Omental fat pad (tissue), 4 donors: ENCODE measurements around the gene PLEKHN1. TPM values are rescaled to one million over a fixed set of nuclear protein-coding genes. Genes with fewer than 3 reads are reported as not detected.

ENCODE experiments used
- ATAC-seq: fragments of 150-250 bp; one replicate; pipeline ENCODE4 v1.9.1; 2016; ENCODE audit warnings: mild to moderate bottlenecking, moderate library complexity; ENCODE audit not compliant: low FRiP score
- DNase-seq: peaks from one replicate; pipeline ENCODE4 v3.0.0-alpha.2; 2019; ENCODE audit warnings: low spot score
- total RNA-seq, 4 donors: library from RNA; depleted of rRNA; stranded (reverse); fragments of >200 nt; gene quantifications; one replicate each; pipeline ENCODE4 v1.1.0, GENCODE V29; 2016
- TF ChIP-seq, protein P1 (sequence below), 3 donors: fragments of 450-650 bp; IDR thresholded peaks; one replicate each; pipeline ENCODE4 v1.5.1; 2016 to 2017; ENCODE audit warnings: antibody characterized with exemption in 3 of 3, mild to moderate bottlenecking in 3 of 3, moderate library complexity in 2 of 3

The PLEKHN1 gene
- total RNA-seq, 4 donors from 2014 or later: 0.19 to 0.48 (median 0.25) TPM; not detected in 1

DNA sequence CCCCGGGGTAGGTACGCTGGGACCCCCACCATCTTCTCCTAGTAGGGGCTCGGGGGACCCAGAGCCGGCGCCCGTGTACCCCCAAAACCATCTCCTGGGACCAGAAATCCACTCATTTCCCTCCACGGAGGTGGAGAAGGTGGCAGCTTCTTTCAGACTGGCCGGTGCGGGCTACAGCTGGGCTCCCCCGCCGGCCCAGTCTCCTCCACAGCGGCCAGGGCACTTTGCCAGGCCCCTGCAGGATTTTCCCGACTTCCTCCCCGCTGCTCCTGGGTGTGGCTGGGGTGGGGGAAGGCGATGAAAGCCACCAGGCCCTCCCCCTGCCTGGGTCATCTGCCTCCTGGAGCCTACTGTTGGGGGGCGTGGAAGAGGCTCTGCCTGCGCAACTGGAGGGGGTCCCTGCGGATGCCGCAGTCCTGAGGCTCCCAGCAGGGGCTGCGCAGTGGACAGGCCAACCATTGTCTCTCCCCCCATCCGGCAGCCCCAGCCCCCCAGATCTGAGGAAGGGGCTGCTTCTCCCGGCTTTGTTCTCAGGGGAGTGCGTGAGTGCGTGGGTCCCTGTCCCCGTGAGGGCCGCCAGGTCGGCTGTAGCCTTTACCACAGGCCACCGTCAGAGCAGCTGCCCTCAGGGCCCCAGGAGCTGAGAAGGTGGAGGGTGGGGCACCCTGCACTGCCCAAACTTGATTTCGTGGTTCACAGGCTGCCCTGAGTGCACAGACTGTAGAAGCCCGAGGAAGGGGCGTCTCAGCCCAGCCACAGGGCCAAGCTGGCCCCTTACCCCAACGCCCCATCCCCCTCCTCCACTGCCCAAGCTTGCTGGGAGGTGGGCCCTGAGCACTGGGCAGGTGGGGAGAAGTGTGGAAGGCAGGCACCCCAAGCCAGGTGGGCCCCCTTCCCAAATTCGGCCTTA is 55.0 kb downstream of the PLEKHN1 start:
- TF ChIP-seq, protein P1, sequence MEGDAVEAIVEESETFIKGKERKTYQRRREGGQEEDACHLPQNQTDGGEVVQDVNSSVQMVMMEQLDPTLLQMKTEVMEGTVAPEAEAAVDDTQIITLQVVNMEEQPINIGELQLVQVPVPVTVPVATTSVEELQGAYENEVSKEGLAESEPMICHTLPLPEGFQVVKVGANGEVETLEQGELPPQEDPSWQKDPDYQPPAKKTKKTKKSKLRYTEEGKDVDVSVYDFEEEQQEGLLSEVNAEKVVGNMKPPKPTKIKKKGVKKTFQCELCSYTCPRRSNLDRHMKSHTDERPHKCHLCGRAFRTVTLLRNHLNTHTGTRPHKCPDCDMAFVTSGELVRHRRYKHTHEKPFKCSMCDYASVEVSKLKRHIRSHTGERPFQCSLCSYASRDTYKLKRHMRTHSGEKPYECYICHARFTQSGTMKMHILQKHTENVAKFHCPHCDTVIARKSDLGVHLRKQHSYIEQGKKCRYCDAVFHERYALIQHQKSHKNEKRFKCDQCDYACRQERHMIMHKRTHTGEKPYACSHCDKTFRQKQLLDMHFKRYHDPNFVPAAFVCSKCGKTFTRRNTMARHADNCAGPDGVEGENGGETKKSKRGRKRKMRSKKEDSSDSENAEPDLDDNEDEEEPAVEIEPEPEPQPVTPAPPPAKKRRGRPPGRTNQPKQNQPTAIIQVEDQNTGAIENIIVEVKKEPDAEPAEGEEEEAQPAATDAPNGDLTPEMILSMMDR (IDR thresholded peaks at IDR 0.05): no peak
- ATAC-seq (no peak), DNase-seq (no peak)

DNA sequence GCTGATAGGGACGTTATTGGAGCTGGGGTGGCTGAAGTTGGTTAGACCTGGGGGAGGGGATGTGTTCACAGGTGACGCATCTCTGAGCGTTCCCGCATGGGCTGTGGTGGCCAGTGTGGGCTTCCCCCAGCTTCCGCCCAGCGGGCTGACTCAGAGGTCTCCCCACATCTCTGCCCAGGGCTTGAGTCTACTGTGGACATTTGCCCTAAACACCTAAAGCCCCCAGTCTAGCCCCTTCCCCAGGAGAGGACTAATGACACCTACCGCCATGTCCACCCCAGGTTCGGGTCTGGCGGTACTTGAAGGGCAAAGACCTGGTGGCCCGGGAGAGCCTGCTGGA is 55.6 kb downstream of the PLEKHN1 start:
- no peak for DNase-seq

DNA sequence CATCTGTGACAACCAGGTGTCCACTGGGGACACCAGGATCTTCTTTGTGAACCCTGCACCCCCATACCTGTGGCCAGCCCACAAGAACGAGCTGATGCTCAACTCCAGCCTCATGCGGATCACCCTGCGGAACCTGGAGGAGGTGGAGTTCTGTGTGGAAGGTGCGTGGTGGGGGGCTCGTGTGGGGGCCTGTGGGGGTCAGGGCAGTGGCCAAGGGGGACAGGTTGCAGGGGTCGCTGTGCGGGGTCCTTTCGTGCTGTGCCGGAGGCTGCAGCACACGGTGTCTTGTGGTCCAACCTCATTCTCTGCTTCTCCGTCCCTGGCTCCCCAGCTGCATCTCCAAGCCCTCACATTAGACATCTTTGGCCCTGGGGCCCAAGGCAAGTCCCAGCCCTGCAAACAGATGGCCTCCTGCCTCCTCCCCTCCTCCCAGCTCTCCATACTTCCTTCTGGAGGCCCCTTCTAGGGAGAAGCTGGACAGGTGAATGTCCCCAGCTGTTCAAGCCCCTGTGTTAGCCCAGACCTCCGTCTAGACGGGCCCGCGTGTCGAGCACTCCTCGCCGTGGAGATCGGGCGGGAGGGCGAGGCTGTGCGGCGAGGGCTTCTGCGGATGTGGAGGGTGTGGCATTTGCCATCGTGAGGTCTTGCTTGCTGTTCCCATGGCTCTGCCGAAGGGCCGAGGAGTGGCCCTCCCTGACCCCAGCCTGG is 56.2 kb downstream of the PLEKHN1 start:
- DNase-seq (no peak), ATAC-seq (no peak)
- TF ChIP-seq, protein P1 (IDR thresholded peaks at IDR 0.05): no peak

More for the DNA sequence above, 55.6 kb downstream of the PLEKHN1 start:
- ATAC-seq: no peak
- TF ChIP-seq, protein P1 (IDR thresholded peaks at IDR 0.05): no peak

DNA sequence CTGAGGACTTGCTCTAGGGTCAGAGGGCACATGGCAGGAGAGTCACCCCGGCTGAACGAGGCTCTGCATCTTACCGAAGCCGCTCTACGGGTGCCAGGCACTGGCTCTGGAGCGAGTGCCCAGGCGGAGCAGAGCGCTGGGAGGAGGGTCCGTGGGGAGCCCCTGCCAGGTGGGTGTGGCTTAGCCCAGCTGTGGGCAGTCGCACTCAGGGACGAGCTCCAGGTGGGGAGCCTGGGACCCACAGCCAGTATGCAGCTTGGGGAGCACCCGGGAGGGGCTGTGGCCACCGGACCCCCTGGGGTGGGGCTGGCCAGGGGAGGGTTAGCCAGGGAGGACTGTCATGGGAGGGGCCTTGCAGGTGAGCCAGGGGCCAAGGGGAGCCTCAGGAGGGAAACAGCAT is 57.4 kb downstream of the PLEKHN1 start:
- DNase-seq: no peak
- no peak for ATAC-seq
- TF ChIP-seq, protein P1 (IDR thresholded peaks at IDR 0.05): no peak

DNA sequence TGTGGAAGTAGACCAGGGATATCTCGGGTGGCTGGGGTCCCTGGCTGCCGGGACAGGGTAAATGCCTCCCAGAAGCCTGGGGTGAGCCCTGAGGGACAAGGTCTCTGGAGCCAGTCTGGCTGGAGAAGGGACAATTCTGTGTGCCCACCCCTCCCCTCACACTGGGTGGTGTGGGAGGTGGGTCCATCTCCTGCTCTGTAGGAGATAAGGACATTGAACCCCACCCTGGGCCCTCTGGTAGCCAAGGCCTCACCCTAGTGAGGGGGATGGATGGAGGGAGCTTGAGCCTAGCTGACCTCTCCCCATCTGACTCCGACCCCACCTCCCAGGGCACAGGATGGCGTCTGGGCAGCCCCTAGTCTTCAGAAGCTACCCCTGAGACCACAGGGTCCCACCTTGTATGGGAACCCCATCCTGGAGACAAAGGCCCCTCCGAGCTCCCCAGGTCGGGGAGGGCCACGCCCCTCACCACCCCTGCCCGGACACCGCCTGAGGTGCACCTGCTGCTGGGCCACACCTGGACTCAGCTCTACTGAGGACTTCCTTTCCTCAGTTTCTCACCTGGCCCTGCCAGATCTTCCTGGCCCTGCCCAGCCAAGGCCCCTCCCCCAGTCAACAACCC is 58.0 kb downstream of the PLEKHN1 start:
- DNase-seq: no peak
- no peak for ATAC-seq
- TF ChIP-seq, protein P1 (IDR thresholded peaks at IDR 0.05): no peak

DNA sequence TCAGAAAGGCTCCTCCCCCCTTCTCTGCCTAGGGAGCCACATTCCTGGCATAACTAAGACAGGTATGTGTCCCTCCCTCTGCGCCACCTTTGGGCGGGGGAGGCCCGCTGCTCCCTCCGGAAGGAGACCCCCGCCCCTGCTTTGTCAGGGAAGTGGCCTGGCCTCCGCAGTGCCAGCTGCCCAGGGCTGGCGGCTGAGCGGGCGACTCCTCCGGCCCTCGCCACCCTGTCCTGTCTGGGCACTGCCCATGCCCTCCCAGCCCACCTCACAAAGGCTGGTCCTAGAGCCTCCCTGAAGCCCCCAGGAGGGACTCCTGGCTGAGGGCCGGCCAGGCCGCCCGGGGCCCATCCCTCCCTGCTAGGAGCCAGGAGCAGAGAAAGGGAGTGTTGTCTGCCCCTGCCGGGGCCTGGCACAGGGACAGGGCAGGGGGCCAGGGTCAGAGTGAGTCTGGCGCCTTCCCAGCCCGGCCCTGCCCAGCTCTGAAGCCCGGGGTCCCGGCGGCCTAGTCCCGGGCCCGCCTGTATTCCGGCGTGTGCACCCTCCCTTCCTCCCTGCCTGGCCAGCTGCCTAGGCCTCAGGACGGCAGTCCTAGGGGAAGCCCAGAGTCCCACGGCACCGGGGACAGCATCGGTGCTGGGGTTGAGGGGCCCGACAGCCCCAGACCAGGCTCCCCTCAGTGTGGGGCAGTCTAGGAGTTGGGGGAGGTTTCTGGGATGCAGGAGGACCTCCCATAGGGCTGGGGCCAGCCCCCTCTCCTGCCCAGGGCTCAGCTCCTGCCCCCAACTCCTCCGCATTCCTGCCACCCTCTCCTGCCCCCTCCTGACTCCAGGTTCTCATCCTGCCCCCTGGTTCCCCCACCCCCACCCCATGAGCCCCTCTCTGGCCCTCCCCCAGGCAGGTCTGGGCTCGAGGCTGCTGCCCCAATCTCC is 58.8 kb downstream of the PLEKHN1 start:
- ATAC-seq (peak; percentile 20), DNase-seq (no peak)
- TF ChIP-seq, protein P1 (IDR thresholded peaks at IDR 0.05): no peak
